SK-N-SH (cell line): ENCODE data around the gene OSBPL10. TPM values are rescaled to one million over a fixed set of nuclear protein-coding genes. Genes with fewer than 3 reads are reported as not detected.

ENCODE experiments used
- CTCF ChIA-PET: fragments of 300-600, 350-600 bp; formaldehyde crosslinking; extraction: SDS; loops from one replicate; lab custom pipeline; 2021; lab: Yijun Ruan, JAX
- POLR2A ChIA-PET: fragments of 350-600 bp; sonication (Branson Sonifier 250); formaldehyde crosslinking; extraction: SDS; loops from one replicate; lab custom pipeline; 2020; ENCODE audit warnings: antibody characterized with exemption, inconsistent platforms; lab: Yijun Ruan, JAX
- DNase-seq: peaks from one replicate; pipeline ENCODE4 v3.0.0; 2012
- H2AFZ ChIP-seq: fragments of 200-600 bp; sonication (generic); 2 replicates; pipeline ENCODE4 v1.8.1; 2016; ENCODE audit warnings: antibody characterized with exemption, mild to moderate bottlenecking, low read depth
- H3F3A ChIP-seq: fragments of 200-600 bp; sonication (generic); replicated peaks from 2 replicates; pipeline ENCODE3; 2016; ENCODE audit warnings: antibody characterized with exemption, mild to moderate bottlenecking; ENCODE audit not compliant: insufficient read depth
- H3K27ac ChIP-seq, 2 experiments: fragments of 200-500 bp in 1 of 2; fragments of 200-600 bp in 1 of 2; sonication (Bioruptor generic) in 1 of 2; sonication (generic), shearing (Covaris generic) in 1 of 2; 2 replicates each; pipeline versions ENCODE4 v1.5.1 to v1.6.1; 2014 to 2016; ENCODE audit warnings: low read depth in 2 of 2, inconsistent platforms in 1 of 2, low read length in 1 of 2, mild to moderate bottlenecking in 1 of 2, mixed read lengths in 1 of 2
- H3K27me3 ChIP-seq: fragments of 200-600 bp; sonication (generic), shearing (Covaris generic); 2 replicates; pipeline ENCODE4 v1.6.1; 2016; ENCODE audit warnings: mixed run types; ENCODE audit not compliant: insufficient read depth
- H3K36me3 ChIP-seq, 2 experiments: fragments of 200-500 bp in 1 of 2; fragments of 200-600 bp in 1 of 2; sonication (Bioruptor generic) in 1 of 2; sonication (generic) in 1 of 2; replicated peaks in 1 of 2; 2 replicates each; pipeline versions ENCODE3 to v1.5.1; 2014 to 2016; ENCODE audit warnings: low read length in 1 of 2, mild to moderate bottlenecking in 1 of 2; ENCODE audit not compliant: insufficient read depth in 2 of 2, control insufficient read depth in 1 of 2
- H3K4me1 ChIP-seq, 2 experiments: fragments of 200-500 bp in 1 of 2; fragments of 200-600 bp in 1 of 2; sonication (Bioruptor generic) in 1 of 2; sonication (generic), shearing (Covaris generic) in 1 of 2; 2 replicates each; pipeline versions ENCODE4 v1.5.1 to v1.6.1; 2014 to 2016; ENCODE audit warnings: low read depth in 1 of 2, low read length in 1 of 2, mixed run types in 1 of 2; ENCODE audit not compliant: insufficient read depth in 2 of 2, control insufficient read depth in 1 of 2
- H3K4me2 ChIP-seq: fragments of 200-600 bp; sonication (generic), shearing (Covaris generic); 2 replicates; pipeline ENCODE4 v1.6.1; 2017; ENCODE audit warnings: mixed run types
- H3K4me3 ChIP-seq, 2 experiments: fragments of 200-500 bp in 1 of 2; fragments of 200-600 bp in 1 of 2; sonication (Bioruptor generic) in 1 of 2; sonication (generic), shearing (Covaris generic) in 1 of 2; 2 replicates each; pipeline versions ENCODE4 v1.5.1 to v1.8.1; 2014 to 2016; ENCODE audit warnings: low read depth in 2 of 2, inconsistent platforms in 1 of 2, low read length in 1 of 2, mild to moderate bottlenecking in 1 of 2, mixed read lengths in 1 of 2, moderate library complexity in 1 of 2
- H3K79me2 ChIP-seq: fragments of 200-600 bp; sonication (generic); 2 replicates; pipeline ENCODE4 v1.8.1; 2017; ENCODE audit warnings: mild to moderate bottlenecking; ENCODE audit not compliant: insufficient read depth
- H3K9ac ChIP-seq: fragments of 200-600 bp; sonication (generic); 2 replicates; pipeline ENCODE4 v1.6.1; 2017; ENCODE audit warnings: mixed run types
- H3K9me2 ChIP-seq: fragments of 200-600 bp; sonication (generic); 2 replicates; pipeline ENCODE4 v1.6.1; 2017; ENCODE audit warnings: mixed run types
- H3K9me3 ChIP-seq: fragments of 200-600 bp; sonication (generic); 2 replicates; pipeline ENCODE4 v1.6.1; 2017; ENCODE audit warnings: mixed run types, mild to moderate bottlenecking, moderate library complexity
- H4K20me1 ChIP-seq: fragments of 200-600 bp; sonication (generic); 2 replicates; pipeline ENCODE4 v1.6.1; 2017; ENCODE audit warnings: mild to moderate bottlenecking, mixed run types; ENCODE audit not compliant: insufficient read depth
- CTCF ChIP-seq: fragments of 200-600 bp; sonication (generic); IDR thresholded peaks from 2 replicates; pipeline ENCODE4 v1.6.1; 2017; ENCODE audit warnings: antibody characterized with exemption, mild to moderate bottlenecking, moderate library complexity
- ELF1 ChIP-seq: IDR thresholded peaks from 2 replicates; pipeline ENCODE4 v1.4.0; 2012
- EP300 ChIP-seq, 2 experiments: IDR thresholded peaks; 2 replicates each; pipeline versions ENCODE4 v1.4.0 to v1.6.1; 2012; ENCODE audit warnings: borderline replicate concordance in 1 of 2, low read depth in 1 of 2, low read length in 1 of 2
- FOSL2 ChIP-seq: IDR thresholded peaks from 2 replicates; pipeline ENCODE4 v1.4.0; 2012; ENCODE audit warnings: low read depth, mild to moderate bottlenecking, moderate library complexity, borderline replicate concordance
- FOXJ3 ChIP-seq: sonication (generic); formaldehyde crosslinking; IDR thresholded peaks from 2 replicates; pipeline ENCODE4 v1.5.1; 2020; ENCODE audit warnings: mild to moderate bottlenecking, missing genetic modification reagents
- GABPA ChIP-seq: IDR thresholded peaks from 2 replicates; pipeline ENCODE4 v1.4.0; 2012; ENCODE audit warnings: low read depth, mild to moderate bottlenecking
- GATA2 ChIP-seq: sonication (generic); formaldehyde crosslinking; IDR thresholded peaks from 2 replicates; pipeline ENCODE4 v1.5.0; 2020; ENCODE audit warnings: mild to moderate bottlenecking, missing genetic modification reagents
- IRF3 ChIP-seq: fragments of 150-350 bp; IDR thresholded peaks from 2 replicates; pipeline ENCODE4 v1.6.1; 2016; ENCODE audit warnings: mild to moderate bottlenecking, low read depth, low read length
- JUND ChIP-seq: IDR thresholded peaks from 2 replicates; pipeline ENCODE4 v1.4.0; 2012
- MEF2A ChIP-seq: IDR thresholded peaks from 2 replicates; pipeline ENCODE4 v1.4.0; 2012; ENCODE audit warnings: low read depth, borderline replicate concordance
- MXI1 ChIP-seq: IDR thresholded peaks from 2 replicates; pipeline ENCODE4 v1.6.1; 2012; ENCODE audit warnings: mild to moderate bottlenecking, low read depth, low read length, improper control_type of control experiment
- NFIC ChIP-seq: IDR thresholded peaks from 2 replicates; pipeline ENCODE4 v1.4.0; 2012; ENCODE audit warnings: borderline replicate concordance
- NRF1 ChIP-seq: IDR thresholded peaks from 2 replicates; pipeline ENCODE4 v1.6.1; 2012; ENCODE audit warnings: low read depth, mild to moderate bottlenecking, low read length
- POLR2AphosphoS5 ChIP-seq: IDR thresholded peaks from 2 replicates; pipeline ENCODE4 v1.6.1; 2012; ENCODE audit warnings: low read depth, low read length
- RAD21 ChIP-seq: IDR thresholded peaks from 2 replicates; pipeline ENCODE4 v1.6.1; 2012; ENCODE audit warnings: mild to moderate bottlenecking, low read length
- RFX5 ChIP-seq: IDR thresholded peaks from 2 replicates; pipeline ENCODE4 v1.6.1; 2012; ENCODE audit warnings: mild to moderate bottlenecking, improper control_type of control experiment, low read length
- RXRA ChIP-seq: IDR thresholded peaks from 2 replicates; pipeline ENCODE4 v1.4.0; 2012; ENCODE audit warnings: low read depth, mild to moderate bottlenecking, borderline replicate concordance
- SIN3A ChIP-seq: IDR thresholded peaks from 2 replicates; pipeline ENCODE4 v1.6.1; 2012; ENCODE audit warnings: low read depth, mild to moderate bottlenecking, low read length, moderate library complexity, borderline replicate concordance
- SMC3 ChIP-seq: IDR thresholded peaks from 2 replicates; pipeline ENCODE4 v1.6.1; 2012; ENCODE audit warnings: low read depth, low read length, improper control_type of control experiment
- TEAD4 ChIP-seq: IDR thresholded peaks from 2 replicates; pipeline ENCODE4 v1.4.0; 2012; ENCODE audit warnings: mild to moderate bottlenecking, borderline replicate concordance; ENCODE audit not compliant: insufficient read depth
- USF2 ChIP-seq: fragments of 150-350 bp; IDR thresholded peaks from 2 replicates; pipeline ENCODE4 v1.6.1; 2017; ENCODE audit warnings: antibody characterized with exemption, low read length, low read depth, borderline replicate concordance
- YY1 ChIP-seq: IDR thresholded peaks from 2 replicates; pipeline ENCODE4 v1.4.0; 2012; ENCODE audit warnings: low read depth, mild to moderate bottlenecking
- ZBTB33 ChIP-seq: IDR thresholded peaks from 2 replicates; pipeline ENCODE4 v1.4.0; 2012; ENCODE audit warnings: low read depth, borderline replicate concordance
- WGBS: methylation state at CpG from one replicate; pipeline ENCODE4 v1.1.6; 2017; ENCODE audit warnings: low lambda C conversion rate; 5-methylcytosine and 5-hydroxymethylcytosine counted together
- polyA plus RNA-seq, 3 experiments: library from polyadenylated mRNA; depleted of rRNA; stranded (reverse); fragments of >200 nt; gene quantifications; 2 replicates each; pipeline ENCODE4 v1.2.3, GENCODE V29; 2012

OSBPL10 gene
- polyA plus RNA-seq, 1 of the 3 experiments (the other 2 are of a cell fraction): 0.12 TPM

GRCh38 chr3:31670722-31671121 lies 310.3 kb downstream of the OSBPL10 start:
- Histone ChIP-seq H3K9me2 (no peaks in the 10 kb centered on the region), H3K9ac (no peak overlapping the region), H3F3A (no peaks in the 10 kb centered on the region)
- 44% methylated on average over 9 of the region's 9 CpGs for WGBS
- POLR2A ChIA-PET: no interaction called here
- TF ChIP-seq SMC3 (no peak), JUND (no peak), YY1 (no peak), NFIC (no peak), CTCF (no peak), EP300 (IDR thresholded peaks at IDR 0.05; ENCODE audit: borderline replicate concordance in 1 of 2, low read depth in 1 of 2, low read length in 1 of 2) (no peak), RAD21 (no peak), MEF2A (no peak), GABPA (no peak), MXI1 (no peak), ELF1 (no peak), NRF1 (no peak), FOSL2 (no peak), ZBTB33 (no peak), RXRA (no peak), GATA2 (CRISPR knock-in tag) (no peak), TEAD4 (no peak), RFX5 (no peak)
- TF ChIP-seq, all 33 proteins: peak for 0
- no peaks in the 10 kb centered on the region for H3K9me3 ChIP-seq
- H3K79me2 ChIP-seq: no peaks in the 10 kb centered on the region
- no peaks in the 10 kb centered on the region for H3K4me1 ChIP-seq
- H3K36me3 ChIP-seq: no peaks in the 10 kb centered on the region
- no peaks in the 10 kb centered on the region for H4K20me1 ChIP-seq
- H3K4me3 ChIP-seq: no peak overlapping the region
- H3K27ac ChIP-seq: no peak overlapping the region
- no peak for DNase-seq
- no peak overlapping the region for H2AFZ ChIP-seq
- H3K27me3 ChIP-seq: no peaks in the 10 kb centered on the region
- CTCF ChIA-PET: no interaction called here
- no peak overlapping the region for H3K4me2 ChIP-seq

GRCh38 chr3:31670136-31670535 lies 310.9 kb downstream of the OSBPL10 start:
- 7% methylated on average over 1 of the region's 1 CpG for WGBS
- TF ChIP-seq IRF3 (no peak), SMC3 (no peak), USF2 (no peak), FOXJ3 (CRISPR knock-in tag) (no peak), POLR2AphosphoS5 (no peak), RXRA (no peak), ELF1 (no peak), SIN3A (no peak), EP300 (IDR thresholded peaks at IDR 0.05; ENCODE audit: borderline replicate concordance in 1 of 2, low read depth in 1 of 2, low read length in 1 of 2) (no peak)

More at GRCh38 chr3:31670136-31670535, 310.9 kb downstream of the OSBPL10 start:
- Histone ChIP-seq H3K36me3 (no peaks in the 10 kb centered on the region), H3K4me2 (no peak overlapping the region), H3F3A (no peaks in the 10 kb centered on the region), H3K79me2 (no peaks in the 10 kb centered on the region), H4K20me1 (no peaks in the 10 kb centered on the region), H3K27me3 (no peaks in the 10 kb centered on the region), H3K9me2 (no peaks in the 10 kb centered on the region), H3K4me1 (no peaks in the 10 kb centered on the region), H3K9ac (no peak overlapping the region), H3K9me3 (no peaks in the 10 kb centered on the region), H3K4me3 (no peak overlapping the region), H3K27ac (no peak overlapping the region), H2AFZ (no peak overlapping the region)
- CTCF ChIA-PET: no interaction called here
- DNase-seq: no peak
- POLR2A ChIA-PET: no interaction called here
